Measurements from ENCODE around the gene ASCL5. TPM values are rescaled to one million over a fixed set of nuclear protein-coding genes. Genes with fewer than 3 reads are reported as not detected.

Gene ASCL5
- total and polyA plus RNA-seq, 10 of the 15 experiments (the other 5 are each of a cell fraction or from before 2014, with no cell fraction given): 0.04 TPM; not detected in 9

DNA sequence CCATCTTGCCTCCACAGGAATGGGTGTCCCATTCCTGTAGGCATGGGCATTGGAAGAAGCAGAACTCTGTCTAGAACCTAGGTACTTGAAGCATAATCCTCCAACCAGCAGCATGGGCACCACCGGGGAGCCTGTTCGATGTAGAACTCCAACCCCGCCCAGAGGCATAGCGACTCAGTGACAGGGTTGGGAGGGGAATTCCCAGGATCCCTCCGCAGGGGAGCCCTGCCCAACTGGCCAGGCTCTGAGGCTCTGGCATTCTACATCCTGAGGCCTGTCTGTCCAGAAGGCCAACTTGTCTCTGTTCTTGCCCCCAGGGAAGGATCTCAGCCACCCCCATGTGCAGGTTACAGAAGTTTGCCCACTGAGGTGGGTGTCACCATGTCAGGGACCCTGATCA, 53.0 kb downstream of the ASCL5 start (continued):
- TF ChIP-seq, protein P1, sequence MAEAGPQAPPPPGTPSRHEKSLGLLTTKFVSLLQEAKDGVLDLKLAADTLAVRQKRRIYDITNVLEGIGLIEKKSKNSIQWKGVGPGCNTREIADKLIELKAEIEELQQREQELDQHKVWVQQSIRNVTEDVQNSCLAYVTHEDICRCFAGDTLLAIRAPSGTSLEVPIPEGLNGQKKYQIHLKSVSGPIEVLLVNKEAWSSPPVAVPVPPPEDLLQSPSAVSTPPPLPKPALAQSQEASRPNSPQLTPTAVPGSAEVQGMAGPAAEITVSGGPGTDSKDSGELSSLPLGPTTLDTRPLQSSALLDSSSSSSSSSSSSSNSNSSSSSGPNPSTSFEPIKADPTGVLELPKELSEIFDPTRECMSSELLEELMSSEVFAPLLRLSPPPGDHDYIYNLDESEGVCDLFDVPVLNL (IDR thresholded peaks at IDR 0.05; ENCODE audit: low read depth, low read length): no peak
- TF ChIP-seq, protein P2, sequence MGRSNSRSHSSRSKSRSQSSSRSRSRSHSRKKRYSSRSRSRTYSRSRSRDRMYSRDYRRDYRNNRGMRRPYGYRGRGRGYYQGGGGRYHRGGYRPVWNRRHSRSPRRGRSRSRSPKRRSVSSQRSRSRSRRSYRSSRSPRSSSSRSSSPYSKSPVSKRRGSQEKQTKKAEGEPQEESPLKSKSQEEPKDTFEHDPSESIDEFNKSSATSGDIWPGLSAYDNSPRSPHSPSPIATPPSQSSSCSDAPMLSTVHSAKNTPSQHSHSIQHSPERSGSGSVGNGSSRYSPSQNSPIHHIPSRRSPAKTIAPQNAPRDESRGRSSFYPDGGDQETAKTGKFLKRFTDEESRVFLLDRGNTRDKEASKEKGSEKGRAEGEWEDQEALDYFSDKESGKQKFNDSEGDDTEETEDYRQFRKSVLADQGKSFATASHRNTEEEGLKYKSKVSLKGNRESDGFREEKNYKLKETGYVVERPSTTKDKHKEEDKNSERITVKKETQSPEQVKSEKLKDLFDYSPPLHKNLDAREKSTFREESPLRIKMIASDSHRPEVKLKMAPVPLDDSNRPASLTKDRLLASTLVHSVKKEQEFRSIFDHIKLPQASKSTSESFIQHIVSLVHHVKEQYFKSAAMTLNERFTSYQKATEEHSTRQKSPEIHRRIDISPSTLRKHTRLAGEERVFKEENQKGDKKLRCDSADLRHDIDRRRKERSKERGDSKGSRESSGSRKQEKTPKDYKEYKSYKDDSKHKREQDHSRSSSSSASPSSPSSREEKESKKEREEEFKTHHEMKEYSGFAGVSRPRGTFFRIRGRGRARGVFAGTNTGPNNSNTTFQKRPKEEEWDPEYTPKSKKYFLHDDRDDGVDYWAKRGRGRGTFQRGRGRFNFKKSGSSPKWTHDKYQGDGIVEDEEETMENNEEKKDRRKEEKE (IDR thresholded peaks at IDR 0.05): no peak
- TF ChIP-seq NR2C2 (IDR thresholded peaks at IDR 0.05; ENCODE audit: borderline replicate concordance, control insufficient read depth, insufficient read length, low read depth): no peak
- no peak for TF ChIP-seq TCF7 (IDR thresholded peaks at IDR 0.05; ENCODE audit: borderline replicate concordance)
- no peak for TF ChIP-seq TCF12 (IDR thresholded peaks at IDR 0.05; ENCODE audit: low read depth, low read length)
- no peak for TF ChIP-seq NFYB (IDR thresholded peaks at IDR 0.05; ENCODE audit: insufficient read depth, low read depth, low read length)
- TF ChIP-seq, protein P3, sequence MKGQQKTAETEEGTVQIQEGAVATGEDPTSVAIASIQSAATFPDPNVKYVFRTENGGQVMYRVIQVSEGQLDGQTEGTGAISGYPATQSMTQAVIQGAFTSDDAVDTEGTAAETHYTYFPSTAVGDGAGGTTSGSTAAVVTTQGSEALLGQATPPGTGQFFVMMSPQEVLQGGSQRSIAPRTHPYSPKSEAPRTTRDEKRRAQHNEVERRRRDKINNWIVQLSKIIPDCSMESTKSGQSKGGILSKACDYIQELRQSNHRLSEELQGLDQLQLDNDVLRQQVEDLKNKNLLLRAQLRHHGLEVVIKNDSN (IDR thresholded peaks at IDR 0.05; ENCODE audit: borderline replicate concordance, extremely low read length, insufficient read depth, low read depth, low read length): no peak
- TF ChIP-seq KDM1A (IDR thresholded peaks at IDR 0.05; ENCODE audit: borderline replicate concordance): no peak
